Mesothelial cell of epicardium (in vitro differentiated cells): ENCODE measurements around the gene KLHL42. TPM values are rescaled to one million over a fixed set of nuclear protein-coding genes. Genes with fewer than 3 reads are reported as not detected.

ENCODE experiments used
- DNase-seq, 2 experiments: peaks; one replicate each; pipeline ENCODE4 v3.0.0; 2021; ENCODE audit warnings: low spot score in 2 of 2; ENCODE audit not compliant: unreplicated experiment in 2 of 2
- H3K27ac Mint-ChIP-seq: 2 replicates; pipeline ENCODE4 v1.8.0; 2021; ENCODE audit warnings: mixed read lengths
- H3K27me3 Mint-ChIP-seq: 2 replicates; pipeline ENCODE4 v1.8.0; 2021; ENCODE audit warnings: low read depth, mixed read lengths
- H3K36me3 Mint-ChIP-seq: 2 replicates; pipeline ENCODE4 v1.8.0; 2021; ENCODE audit warnings: mixed read lengths
- H3K4me1 Mint-ChIP-seq: 2 replicates; pipeline ENCODE4 v1.8.0; 2021; ENCODE audit warnings: mixed read lengths
- H3K4me3 Mint-ChIP-seq: 2 replicates; pipeline ENCODE4 v1.8.0; 2021; ENCODE audit warnings: mild to moderate bottlenecking, moderate library complexity, mixed read lengths
- H3K9me3 Mint-ChIP-seq: 2 replicates; pipeline ENCODE4 v1.8.0; 2021; ENCODE audit warnings: mixed read lengths
- CTCF ChIP-seq: fragments of 200-600 bp; sonication (generic); IDR thresholded peaks from one replicate; pipeline ENCODE4 v1.5.0; 2021; ENCODE audit warnings: antibody characterized with exemption; ENCODE audit not compliant: unreplicated experiment
- total RNA-seq: library from RNA; stranded (reverse); gene quantifications from 3 replicates; pipeline ENCODE4 v1.2.1, GENCODE V29; 2021

Gene KLHL42
- total RNA-seq, 1 donor from 2014 or later: 38.7 TPM

- no peak for TF ChIP-seq CTCF
- no peak for DNase-seq
- Mint-ChIP-seq H3K36me3 (peaks cover 20% of the 10 kb centered on the region), H3K4me1 (peaks cover 20% of the 10 kb centered on the region), H3K27me3 (no peaks in the 10 kb centered on the region), H3K4me3 (no peak overlapping the region), H3K9me3 (no peaks in the 10 kb centered on the region), H3K27ac (no peak overlapping the region)
Measured at GRCh38 chr12:27785882-27786570, 6.0 kb downstream of the KLHL42 start.

- Mint-ChIP-seq H3K27me3 (no peaks in the 10 kb centered on the region), H3K27ac (no peak overlapping the region)
Measured at GRCh38 chr12:27787559-27787958, 7.5 kb downstream of the KLHL42 start.

GRCh38 chr12:27790179-27790578, 10.1 kb downstream of the KLHL42 start:
- H3K36me3 Mint-ChIP-seq: peaks cover 39% of the 10 kb centered on the region
- no peak for DNase-seq
- no peak overlapping the region for H3K27ac Mint-ChIP-seq
- no peaks in the 10 kb centered on the region for H3K9me3 Mint-ChIP-seq
- H3K4me1 Mint-ChIP-seq: no peaks in the 10 kb centered on the region
- H3K4me3 Mint-ChIP-seq: no peak overlapping the region
- H3K27me3 Mint-ChIP-seq: no peaks in the 10 kb centered on the region
- TF ChIP-seq CTCF: no peak

More at GRCh38 chr12:27787559-27787958, 7.5 kb downstream of the KLHL42 start:
- Mint-ChIP-seq H3K36me3 (peaks cover 32% of the 10 kb centered on the region), H3K9me3 (no peaks in the 10 kb centered on the region), H3K4me1 (peaks cover 4% of the 10 kb centered on the region), H3K4me3 (no peak overlapping the region)
- TF ChIP-seq CTCF: no peak
- no peak for DNase-seq

GRCh38 chr12:27794818-27795584, 15.0 kb downstream of the KLHL42 start:
- Mint-ChIP-seq H3K27me3 (no peaks in the 10 kb centered on the region), H3K36me3 (peaks cover 53% of the 10 kb centered on the region), H3K27ac (no peak overlapping the region), H3K4me3 (no peak overlapping the region), H3K4me1 (no peaks in the 10 kb centered on the region), H3K9me3 (no peaks in the 10 kb centered on the region)
- no peak for DNase-seq
- no peak for TF ChIP-seq CTCF

- Mint-ChIP-seq H3K27ac (no peak overlapping the region), H3K4me1 (no peaks in the 10 kb centered on the region), H3K27me3 (no peaks in the 10 kb centered on the region), H3K9me3 (no peaks in the 10 kb centered on the region), H3K36me3 (peaks cover 53% of the 10 kb centered on the region), H3K4me3 (no peak overlapping the region)
- no peak for TF ChIP-seq CTCF
- no peak for DNase-seq
Measured at GRCh38 chr12:27796128-27796527, 16.1 kb downstream of the KLHL42 start.
